ENCODE data around the gene TRAFD1.
A peak's percentile ranks its signal among the peaks of the same experiment; 100 is the strongest.
"Not testable (repeated sequence)": the region's sequence is repeated elsewhere in the genome, so short reads cannot be mapped to it uniquely, and the experiment has no call there.

TRAFD1 gene

DNA sequence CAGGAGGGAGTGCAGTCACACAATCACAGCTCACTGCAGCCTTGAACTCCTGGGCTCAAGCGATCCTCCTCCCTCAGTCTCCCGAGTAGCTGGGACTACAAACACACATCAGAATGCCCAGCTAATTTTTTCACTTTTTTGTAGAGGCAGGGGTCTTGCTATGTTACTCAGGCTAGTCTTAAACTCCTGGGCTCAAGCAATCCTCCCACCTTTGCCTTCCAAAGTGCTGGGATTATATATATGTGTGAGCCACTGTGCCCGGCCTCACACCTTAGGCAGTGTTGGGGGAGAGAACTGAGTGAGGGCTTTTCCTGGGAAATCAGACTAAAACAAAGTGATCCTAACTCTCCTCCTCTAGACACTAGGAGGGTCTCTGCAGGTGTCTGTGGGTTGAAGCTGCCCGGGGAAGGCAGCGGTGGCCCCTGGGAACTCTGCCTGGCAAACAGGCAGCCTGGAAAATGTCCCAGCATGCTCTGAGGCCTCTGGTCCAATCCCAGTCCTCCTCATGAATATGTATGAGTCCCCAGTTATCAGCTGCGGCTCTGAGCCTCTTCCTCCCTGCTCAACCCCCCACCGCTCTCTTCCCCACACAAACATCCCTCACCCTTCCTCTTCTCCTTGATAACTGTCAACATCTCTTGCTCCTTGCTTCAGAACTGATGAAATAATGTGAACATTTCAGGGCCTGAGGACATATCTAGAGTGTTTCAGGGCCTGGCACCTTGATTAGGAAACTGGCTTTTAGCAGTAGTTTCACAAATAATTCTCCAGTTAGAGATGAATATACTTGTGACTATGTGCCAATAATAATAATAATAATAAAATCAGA lies 8.9 kb upstream of the TRAFD1 start:
- DNase-seq (ENCODE audit: low read depth), result peak; percentile 62

DNA sequence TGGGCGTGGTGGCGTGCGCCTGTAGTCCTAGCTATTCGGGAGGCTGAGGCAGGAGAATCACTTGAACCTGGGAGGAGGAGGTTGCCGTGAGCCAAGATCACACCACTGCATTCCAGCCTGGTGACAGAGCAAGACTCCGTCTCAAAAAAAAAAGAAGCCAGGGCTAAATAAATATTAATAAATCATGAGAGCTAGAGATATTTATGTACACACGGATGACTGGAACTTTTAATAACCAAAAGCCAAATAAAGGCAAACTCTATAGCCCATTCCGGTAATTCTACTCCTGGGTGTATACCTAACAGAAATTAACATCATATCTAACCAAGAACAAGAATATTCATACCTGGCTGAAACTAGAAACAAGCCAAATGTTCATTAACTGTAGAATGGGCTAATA lies 7.7 kb upstream of the TRAFD1 start:
- no peak for DNase-seq (ENCODE audit: low read depth)

DNA sequence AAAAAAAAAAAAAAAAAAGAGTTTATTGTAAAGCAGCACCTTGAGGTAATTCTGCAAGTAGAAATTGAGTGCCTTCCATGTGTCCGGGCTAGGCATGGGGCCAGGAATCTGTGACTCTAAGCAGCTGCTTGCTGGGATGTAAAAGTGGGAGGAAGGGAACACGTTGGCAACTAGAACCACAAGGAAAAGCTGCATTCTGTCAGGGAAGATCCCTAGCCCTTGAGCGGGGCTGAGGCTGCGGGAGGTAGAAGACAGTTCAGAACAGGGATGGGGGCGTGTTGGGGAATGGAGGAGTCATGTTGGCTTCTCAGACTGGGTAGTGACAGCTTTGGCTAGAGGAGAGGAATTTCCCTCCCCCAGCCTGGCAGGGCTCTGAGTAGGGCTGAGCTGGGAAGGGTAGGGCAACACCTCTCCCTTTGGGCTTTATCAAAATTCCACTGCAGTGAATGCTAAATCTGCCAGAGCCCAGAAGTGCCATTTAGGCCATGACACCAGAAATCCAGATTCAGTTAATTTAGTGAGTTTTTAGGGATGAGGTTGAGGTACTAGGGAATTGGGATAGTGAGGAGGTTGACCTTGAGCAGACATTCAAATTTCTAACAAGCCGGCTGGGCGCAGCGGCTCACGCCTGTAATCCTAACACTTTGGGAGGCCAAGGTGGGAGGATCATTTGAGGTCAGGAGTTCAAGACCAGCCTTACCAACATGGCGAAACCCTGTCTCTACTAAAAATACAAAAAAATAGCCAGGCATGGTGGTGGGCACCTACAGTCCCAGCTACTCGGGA lies 3.4 kb upstream of the TRAFD1 start:
- peak; percentile 42 for DNase-seq (ENCODE audit: low read depth)

DNA sequence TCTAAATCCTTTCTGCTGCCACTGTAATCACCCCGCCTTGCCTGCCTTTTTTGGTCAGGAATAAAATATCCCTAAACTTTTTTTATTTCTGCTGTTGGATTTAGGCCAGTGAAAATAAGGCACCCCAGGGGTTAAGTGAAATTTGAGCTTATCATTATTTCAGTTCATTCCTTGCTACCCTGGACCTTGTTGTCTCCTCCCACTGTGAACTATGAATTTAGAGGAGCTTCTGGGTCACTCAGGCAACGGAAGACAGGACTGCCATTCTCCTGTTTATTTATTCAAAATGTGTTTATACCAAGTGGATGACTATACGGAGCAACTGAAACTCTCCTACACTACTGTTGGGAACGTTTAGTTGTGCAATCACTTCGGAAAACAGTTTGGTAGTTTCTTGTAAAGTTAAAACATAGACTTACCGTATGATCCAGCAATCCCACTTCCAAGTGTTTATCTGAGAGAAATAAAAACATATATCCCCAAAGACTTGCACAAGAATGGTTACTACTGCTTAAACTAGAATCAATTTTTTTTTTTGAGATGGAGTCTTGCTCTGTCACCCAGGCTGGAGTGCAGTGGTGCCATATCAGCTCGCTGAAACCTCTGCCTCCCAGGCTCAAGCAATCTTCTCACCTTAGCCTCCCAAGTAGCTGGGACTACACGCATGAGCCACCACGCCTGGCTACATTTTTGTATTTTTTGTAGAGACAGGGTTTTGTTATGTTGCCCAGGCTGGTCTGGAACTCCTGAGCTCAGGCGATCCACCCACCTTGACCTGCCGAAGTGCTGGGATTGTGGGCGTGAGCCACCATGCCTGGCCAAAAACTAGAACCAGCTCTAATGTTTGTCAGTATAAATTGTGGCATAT lies 2.3 kb upstream of the TRAFD1 start:
- DNase-seq (ENCODE audit: low read depth), result peak; percentile 78

DNA sequence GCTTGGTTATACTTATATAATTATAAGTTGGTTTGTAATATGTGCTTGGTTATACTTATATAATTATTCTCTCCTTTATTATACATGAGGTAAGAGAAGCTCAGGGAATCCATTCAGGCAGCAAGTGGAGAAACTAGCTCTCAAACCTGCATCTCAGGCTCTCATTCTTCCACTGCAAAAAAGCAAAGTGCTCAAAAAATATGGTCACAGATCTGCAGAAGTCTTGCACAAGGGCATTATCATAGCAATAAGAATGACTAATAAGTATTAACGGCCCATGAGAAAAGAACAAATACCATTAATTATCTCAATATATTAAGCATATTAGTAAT lies 476 bp upstream of the TRAFD1 start:
- DNase-seq (ENCODE audit: low read depth), result no peak

DNA sequence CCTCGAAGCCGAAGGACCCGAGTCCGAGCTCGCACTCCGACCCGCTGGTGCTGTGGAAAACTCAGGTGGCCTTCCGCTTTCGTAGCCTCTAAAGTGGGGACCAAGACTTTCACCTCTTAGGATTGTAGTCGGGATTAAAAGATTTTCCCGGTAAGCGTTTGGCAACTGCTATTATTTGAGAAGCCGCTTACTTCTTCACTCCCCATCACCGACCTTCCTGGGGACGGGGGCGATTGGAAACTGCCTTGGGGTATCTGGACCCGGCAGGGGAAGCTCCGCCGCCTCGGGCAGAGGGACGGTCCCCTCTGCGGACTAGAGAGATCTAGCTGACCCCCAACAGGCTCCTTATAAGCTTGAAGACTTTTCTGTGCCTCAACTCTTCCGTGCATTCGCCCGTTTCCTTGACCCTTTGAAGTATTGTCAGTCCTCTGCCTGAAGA lies 659 bp downstream of the TRAFD1 start:
- DNase-seq (ENCODE audit: low read depth), result no peak

DNA sequence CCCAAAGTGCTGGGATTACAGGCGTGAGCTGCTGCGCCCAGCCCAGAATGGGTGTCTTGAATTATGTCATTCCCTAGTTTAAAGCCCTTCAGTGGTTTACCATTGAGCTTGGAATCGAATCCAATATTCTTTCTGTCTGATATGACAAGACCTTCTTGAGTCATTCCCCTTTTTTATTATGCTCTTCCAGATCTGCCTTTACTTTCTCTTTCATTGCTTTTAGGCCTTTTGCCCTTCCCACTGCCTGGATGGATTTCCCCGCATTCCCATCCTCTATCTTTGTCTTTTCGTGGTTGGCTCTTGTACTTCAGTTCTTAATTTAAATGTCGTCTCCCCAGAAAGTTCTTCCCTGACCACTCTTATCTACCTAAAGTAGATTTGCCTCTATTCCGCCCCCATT lies 1.6 kb downstream of the TRAFD1 start:
- DNase-seq (ENCODE audit: low read depth), result peak; percentile 33

DNA sequence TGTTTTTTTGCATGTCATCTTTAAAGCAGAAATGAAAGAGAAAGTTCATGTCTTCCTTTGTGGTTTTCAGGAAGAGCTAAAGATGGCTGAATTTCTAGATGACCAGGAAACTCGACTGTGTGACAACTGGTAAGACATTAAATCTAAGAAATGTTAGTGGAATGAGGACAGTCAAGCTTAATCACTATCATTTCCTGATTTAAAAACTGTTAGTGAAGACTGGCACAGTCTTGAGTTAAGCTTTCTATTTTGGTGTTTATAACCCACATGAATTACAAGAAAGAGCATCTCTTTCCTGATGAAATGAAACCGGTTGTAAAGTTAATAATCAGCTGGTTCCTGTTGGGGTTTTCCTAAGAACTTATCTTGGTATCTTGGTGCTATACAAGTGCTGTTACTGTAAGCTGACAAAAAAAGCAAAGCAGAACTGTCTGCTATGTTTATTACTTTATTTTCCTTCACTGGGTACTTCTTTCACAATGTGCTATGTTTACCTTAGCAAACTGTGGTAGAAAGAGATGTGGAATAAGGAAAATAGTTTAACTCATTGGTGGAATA lies 5.2 kb downstream of the TRAFD1 start:
- peak; percentile 49 for DNase-seq (ENCODE audit: low read depth)

DNA sequence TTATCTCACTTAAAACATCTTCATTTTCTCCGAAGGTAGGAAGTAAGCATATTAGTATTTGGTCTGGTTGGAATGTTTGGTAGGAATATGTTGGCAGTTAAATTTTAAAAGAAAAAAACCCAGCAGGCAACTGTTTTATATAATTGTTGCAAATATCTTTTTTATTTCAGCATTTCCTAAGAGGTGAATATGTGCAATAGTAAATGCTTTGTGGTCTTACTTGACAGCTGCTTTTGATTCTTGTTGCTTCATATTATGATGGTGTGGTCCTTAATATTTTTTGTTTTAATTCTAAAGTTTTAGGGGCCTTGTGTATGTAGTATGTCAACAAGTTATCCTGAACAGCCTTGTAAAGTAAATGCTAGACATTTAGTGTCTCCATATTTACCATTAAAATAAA lies 6.3 kb downstream of the TRAFD1 start:
- no peak for DNase-seq (ENCODE audit: low read depth)

DNA sequence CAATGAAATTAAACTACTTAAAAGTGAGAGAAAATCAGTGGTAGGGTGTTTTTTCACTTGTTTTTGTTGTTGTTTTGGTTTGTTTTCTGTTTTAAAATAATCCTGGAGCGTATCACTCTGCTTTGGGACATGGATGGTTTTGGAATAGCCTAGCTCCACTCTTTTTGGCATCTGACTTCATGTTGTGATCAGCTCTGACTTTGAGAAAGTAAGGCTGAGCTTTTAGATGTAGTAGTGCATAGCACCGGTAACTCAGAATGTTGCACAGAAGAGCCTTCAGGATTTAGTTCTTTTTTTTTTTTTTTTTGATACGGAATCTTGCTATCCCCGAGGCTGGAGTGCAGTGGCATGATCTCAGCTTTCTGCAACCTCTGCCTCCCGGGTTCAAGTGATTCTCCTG lies 8.1 kb downstream of the TRAFD1 start:
- DNase-seq (ENCODE audit: low read depth), result no peak

DNA sequence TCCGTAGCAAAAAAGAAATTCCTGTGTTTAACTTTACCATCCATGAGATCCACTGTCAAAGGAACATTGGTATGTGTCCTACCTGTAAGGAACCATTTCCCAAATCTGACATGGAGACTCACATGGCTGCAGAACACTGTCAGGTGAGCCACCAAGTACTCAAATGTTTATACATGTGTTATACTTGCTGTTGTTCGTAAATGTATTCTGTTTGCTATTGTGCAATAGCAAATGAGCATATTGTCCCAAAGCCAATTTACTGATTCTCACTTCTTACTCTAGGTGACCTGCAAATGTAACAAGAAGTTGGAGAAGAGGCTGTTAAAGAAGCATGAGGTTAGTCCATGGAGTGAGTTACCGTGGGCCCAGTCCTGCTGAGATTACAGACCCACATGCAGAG lies 9.4 kb downstream of the TRAFD1 start:
- no peak for DNase-seq (ENCODE audit: low read depth)

DNA sequence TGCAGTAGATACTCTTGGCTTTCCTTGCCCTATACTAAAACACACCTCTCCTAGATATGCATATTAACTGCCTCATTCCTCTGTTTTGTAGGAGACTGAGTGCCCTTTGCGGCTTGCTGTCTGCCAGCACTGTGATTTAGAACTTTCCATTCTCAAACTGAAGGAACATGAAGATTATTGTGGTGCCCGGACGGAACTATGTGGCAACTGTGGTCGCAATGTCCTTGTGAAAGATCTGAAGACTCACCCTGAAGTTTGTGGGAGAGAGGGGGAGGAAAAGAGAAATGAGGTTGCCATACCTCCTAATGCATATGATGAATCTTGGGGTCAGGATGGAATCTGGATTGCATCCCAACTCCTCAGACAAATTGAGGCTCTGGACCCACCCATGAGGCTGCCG lies 15.4 kb downstream of the TRAFD1 start:
- DNase-seq (ENCODE audit: low read depth), result no peak

DNA sequence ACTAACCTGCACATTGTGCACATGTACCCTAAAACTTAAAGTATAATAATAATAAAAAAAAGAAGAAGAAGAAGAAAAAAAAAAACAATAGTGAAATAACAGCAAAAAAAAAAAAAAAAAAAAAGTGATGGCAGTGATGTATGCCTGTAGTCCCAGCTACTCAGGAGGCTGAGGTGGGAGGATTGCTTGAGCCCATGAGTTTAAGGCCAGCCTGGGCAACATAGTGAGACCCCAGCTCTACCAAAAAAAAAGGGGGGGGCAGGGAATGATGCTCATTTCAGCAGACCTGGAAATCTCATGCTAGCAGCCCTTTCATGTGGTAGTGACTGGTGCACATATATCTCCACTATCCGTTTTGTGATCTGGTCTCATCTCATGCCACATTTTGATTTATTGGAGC lies 20.8 kb downstream of the TRAFD1 start:
- no peak for DNase-seq (ENCODE audit: low read depth)

DNA sequence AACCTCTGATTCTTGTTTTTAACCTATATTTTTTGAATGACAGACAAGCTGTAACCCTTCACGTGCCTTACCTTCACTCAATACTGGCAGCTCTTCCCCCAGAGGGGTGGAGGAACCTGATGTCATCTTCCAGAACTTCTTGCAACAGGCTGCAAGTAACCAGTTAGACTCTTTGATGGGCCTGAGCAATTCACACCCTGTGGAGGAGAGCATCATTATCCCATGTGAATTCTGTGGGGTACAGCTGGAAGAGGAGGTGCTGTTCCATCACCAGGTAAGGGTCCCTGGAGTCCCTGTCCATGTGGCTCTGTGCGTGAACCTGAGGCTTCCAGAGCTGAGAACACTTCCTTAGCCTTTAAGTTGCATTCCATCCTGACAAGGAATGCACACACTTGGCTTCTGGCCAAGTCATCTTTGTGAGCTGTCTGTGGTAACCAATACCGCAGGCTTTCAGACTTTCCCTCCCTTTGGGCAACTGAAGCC lies 22.7 kb downstream of the TRAFD1 start:
- DNase-seq (ENCODE audit: low read depth), result peak; percentile 69

DNA sequence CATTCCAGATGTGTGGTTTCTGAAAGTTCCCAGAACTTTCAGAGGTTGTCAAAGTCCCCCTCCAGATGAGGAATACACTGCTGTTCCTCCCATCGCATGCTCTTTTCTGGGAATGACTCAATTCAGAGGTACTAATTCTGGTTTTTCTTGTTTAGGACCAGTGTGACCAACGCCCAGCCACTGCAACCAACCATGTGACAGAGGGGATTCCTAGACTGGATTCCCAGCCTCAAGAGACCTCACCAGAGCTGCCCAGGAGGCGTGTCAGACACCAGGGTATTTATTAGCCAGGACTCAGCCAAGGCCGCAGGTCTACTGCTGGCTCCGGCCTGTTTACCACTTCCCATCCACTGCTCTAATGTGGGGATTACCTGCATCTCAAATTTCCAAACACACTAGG lies 24.2 kb downstream of the TRAFD1 start:
- DNase-seq (ENCODE audit: low read depth), result no peak

DNA sequence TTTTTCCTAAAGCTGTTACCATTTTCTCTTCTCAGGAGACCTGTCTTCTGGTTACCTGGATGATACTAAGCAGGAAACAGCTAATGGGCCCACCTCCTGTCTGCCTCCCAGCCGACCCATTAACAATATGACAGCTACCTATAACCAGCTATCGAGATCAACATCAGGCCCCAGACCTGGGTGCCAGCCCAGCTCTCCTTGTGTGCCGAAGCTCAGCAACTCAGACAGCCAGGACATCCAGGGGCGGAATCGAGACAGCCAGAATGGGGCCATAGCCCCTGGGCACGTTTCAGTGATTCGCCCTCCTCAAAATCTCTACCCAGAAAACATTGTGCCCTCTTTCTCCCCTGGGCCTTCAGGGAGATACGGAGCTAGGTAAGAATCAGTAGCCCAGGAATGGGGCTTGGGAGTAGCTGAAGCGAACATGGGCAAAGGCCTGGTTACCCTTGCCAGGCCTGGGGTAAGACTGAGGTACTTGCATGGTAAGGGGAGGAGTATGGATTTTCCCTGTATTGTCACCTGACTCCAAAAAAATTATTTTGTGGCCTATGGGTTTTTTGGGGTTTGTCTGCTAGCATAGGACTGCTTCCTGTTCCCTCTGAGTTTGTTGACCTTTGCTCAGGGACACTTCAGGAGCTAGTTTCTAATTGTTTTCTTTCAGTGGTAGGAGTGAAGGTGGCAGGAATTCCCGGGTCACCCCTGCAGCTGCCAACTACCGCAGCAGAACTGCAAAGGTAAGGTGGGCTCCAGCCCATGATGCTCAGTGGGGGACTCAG lies 26.6 kb downstream of the TRAFD1 start:
- no peak for DNase-seq (ENCODE audit: low read depth)

DNA sequence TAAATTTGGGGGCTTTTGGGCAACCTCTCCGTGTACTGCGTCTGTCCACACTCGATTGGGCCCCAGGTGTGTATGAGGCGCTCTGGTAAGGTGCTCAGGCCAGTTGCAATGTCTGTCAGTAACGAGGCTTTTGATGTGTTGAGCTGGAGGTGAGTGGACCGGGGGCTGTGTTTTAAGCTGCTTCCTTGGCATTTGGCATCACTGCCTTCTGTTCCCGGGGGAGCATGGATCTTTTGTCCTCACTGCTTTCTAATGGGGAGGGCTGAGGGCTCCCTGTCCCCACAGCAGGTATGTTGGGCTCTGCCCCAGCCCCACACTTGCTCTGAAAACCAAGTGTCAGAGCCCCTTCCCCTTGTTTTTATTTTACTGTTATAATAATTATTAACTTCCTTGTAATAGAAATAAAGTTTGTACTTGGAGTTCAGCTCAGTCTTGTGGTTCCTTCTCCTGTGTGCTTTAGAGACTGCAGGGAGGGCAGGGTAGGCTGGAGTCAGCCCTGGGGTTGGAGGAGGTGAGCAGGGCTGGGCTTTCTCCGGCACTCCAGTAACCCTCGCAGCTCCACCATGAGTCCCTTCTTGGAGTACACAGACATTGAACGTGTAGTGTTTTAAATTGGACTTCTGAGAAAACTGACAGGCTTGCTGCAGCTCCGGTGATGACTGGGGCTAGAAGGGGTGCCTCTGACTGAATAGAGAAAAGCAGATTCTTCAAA lies 28.0 kb downstream of the TRAFD1 start:
- no peak for DNase-seq (ENCODE audit: low read depth)

DNA sequence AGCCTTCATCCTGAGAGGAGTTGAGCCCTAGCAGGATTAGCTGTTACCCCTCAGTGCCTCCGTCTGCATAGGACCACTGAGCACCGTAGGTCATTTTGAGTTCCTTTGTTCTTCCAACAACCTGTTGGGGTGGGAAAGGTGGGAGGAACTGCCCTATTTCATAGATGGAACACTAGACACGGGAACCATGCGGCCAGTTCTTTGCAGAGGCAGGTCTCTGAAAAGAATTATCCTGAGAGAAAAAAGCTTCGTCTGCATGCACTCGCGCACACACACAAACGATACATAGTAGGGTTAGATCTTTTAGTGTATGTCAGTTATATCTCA lies 28.5 kb downstream of the TRAFD1 start:
- no peak for DNase-seq (ENCODE audit: low read depth)

DNA sequence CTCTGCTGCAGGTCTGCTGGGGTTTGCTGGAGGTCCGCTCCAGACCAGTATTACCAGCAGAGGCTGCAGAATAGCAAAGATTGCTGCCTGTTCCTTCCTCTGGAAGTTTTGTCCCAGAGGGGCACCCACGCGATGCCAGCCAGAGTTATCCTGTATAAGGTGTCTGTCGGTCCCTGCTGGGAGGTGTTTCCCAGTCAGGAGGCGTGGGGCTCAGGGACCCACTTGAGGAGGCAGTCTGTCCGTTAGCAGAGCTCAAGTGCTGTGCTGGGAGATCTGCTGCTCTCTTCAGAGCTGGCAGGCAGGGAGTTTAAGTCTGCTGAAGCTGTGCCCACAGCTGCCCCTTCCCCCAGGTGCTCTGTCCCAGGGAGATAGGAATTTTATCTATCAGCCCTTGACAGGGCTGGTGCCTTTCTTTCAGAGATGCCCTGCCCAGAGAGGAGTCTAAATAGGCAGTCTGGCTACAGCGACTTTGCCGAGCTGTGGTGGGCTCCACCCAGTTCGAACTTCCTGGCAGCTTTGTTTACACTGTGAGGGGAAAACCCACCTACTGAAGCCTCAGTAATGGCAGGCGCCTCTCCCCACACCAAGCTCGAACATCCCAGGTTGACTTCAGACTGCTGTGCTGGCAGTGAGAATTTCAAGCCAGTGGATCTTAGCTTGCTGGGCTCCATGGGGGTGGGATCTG lies 33.2 kb downstream of the TRAFD1 start:
- DNase-seq (ENCODE audit: low read depth), result not testable (repeated sequence)

DNA sequence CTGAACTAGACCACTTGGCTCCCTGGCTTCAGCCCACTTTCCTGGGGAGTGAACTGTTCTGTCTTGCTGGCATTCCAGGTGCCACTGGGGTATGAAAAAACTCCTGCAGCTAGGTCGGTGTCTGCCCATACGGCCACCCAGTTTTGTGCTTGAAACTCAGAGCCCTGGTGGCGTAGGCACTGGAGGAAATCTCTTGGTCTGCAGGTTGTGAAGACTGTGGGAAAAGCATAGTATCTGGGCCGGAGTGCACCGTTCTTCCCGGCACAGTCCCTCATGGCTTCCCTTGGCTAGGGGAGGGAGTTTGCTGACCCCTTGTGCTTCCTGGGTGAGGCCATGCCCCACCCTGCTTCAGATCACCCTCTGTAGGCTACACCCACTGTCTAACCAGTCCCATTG lies 33.8 kb downstream of the TRAFD1 start:
- DNase-seq (ENCODE audit: low read depth), result no peak
